AG20443 (cell line): ENCODE measurements around the gene JMJD1C.

Experiments used
- DNase-seq: peaks from one replicate; pipeline ENCODE4 v3.0.0; 2012; ENCODE audit warnings: low spot score, mixed read lengths

Gene JMJD1C

DNA sequence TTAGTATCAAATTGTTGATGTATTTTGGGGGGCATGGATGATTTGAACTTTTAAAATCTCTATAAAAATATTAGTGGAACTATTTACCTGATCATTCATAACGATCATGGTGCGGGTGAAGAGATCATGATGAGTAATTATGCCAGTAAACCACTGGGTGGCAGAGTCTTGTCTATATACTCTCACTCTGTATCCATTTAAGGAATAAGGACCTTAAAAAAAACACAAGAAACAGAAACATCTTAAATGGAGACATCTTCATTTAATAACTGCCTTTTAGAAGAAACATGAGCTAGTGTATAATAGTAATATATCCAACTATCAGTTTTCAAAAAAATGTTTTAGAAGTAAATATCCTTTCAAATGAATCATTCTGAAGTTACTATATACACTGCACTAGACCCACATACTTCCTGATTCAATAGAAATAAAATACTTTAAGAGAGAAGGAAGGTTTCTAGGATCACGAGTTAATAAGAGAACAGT lies 248.6 kb downstream of the JMJD1C start:
- DNase-seq: peak; percentile 44

DNA sequence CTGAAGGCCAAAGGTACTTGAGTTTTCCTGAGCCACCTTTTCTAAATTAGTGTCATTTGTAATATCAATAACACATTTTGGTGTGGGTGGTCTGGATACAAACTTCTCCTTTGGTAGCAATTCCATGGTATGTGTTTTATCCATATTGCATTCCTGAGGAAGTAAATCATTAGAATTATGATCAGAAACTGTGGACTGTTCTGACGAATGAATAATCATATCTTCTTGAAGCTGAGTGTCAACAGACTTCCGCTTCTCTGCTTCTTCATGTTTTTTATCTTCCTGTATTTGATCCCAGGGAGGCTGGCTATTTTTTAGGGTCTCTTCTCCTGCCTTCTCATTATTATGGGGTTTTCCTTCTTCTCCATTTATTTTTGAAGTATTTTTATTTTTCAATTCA lies 251.2 kb downstream of the JMJD1C start:
- no peak for DNase-seq

DNA sequence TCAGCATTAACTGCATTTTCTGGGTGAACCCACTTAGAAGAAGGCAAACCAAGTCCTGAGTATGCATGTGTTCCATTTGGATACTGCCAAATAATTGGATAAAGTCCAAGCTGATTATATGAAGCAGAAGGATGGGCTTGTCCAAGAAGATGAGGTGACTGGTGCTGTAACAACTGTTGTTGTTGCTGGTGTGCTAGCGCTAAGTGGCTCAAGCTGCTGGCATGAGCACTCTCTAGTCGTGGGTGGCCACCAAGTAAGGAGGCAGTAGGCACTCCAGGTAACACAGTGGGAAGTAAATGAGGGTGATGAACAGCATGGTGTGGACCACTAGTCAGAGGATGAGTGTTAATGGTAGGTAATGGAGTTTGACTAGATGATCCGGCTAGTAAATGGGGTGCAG lies 252.3 kb downstream of the JMJD1C start:
- no peak for DNase-seq

DNA sequence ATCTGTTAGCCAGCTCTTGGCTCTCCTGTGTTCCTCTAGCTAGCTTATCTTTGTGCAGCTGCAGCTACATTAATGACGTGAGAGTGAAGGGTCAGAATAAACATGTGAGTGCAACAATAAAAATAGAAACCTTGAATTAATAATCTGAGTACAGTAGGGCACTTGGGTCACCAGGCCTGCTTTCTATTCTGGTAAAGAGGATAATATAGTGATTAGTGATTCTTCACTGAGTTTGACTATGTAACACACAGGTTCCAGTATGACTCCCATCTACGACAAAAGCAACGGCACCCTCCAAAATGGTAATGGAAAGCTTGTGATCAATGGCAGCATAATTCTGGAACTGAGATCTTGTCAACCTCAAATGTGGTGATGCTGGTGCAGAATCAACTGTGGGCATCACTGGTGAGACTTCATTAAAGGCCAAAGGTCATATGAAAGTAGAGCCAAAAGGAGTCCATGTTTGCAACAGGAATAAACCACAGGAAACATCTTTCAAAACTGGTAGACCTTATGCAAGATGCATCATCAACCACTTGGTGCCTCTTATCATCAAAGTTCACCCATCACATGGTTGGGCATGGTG lies 255.1 kb downstream of the JMJD1C start:
- DNase-seq: no peak

DNA sequence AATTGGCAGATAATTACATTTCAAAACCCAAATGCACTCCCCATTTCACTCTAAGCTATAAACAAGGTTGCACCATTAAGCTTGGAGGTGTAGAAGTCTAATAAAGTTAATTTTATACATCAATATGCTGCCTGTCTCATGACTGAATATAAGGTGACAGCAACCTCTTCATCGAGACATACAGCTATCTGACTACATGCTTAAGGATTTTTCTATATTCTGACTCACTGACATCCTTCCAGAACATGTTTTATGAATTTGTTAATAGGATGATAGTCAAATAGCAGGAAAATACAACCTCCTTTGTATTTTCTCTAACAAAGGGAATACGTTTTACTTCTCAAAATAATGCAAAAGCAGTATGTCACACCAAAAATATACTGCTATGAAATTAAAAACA lies 256.1 kb downstream of the JMJD1C start:
- DNase-seq: no peak

DNA sequence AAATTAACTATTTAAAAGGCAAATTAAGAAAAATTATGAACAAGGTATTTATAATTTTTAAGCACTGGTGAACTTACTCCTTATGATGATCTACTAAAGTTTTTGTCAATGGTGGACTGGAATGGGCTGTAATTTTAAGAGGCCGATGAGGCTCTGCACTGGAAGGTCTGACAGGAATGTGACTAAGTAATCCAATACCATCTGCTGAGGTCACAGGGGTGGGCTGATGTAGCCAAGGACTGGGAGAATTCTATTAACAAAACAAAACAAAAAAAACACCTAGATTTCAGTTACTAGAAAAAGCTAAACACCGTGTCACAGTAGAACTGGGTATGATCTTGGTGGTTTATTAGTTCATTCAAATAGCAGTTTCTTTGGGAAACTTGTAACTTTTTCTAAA lies 256.8 kb downstream of the JMJD1C start:
- peak; percentile 40 for DNase-seq

DNA sequence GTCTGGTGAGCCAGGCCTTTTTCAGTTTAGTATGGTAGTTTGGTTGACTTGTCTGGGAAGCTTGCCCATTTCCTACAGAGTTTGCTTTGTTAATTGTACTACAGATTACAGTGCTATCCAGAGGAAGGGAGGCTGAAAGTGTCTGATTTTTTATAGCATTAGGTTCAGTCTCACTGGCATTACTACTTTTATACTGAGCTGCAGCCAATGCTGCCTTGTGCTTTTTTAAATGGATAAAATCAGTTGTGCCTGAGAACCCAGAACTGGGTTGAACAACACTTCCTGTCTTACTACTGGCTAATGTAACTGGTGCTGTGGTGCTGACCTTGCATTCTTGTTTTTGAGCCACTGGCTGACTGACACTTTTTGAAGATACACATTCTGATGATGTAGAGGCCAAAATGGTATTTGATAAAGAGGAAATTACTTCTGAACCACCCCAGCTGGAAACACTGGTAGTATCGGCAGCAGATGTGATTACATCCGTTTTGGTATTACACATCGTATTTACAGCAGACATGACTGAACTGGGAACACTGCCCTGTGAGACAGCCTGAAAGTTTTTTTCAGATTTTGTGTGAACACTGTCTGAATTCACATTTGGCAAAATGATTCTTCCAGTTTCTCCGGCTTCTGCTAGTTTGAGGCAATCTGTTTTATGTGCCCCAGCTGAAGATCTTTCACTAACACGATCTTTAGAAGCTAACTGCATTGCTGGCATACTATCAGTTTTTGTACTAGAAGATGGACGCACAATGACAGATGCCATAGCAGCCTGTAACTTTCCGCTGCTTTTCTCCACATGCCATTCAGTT lies 258.6 kb downstream of the JMJD1C start:
- DNase-seq: peak; percentile 75

DNA sequence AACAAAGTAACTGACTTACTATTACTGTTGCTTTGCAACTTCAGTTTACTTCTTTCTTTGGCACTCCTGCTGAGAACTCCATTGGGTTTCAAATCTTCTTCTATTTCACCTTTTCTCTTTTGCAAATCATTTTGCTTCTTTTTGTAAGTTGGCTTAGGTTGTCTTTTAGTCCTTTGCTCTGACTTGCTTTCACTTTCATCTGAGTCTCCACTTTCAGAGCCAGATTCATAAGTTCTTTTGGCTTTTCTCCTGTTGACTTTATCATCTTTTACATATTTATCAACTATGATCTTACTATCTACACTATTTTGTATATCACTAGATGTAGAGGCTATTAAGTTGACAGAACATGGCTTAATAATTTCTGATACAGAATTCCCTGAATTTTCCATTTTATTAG lies 259.2 kb downstream of the JMJD1C start:
- DNase-seq: no peak

DNA sequence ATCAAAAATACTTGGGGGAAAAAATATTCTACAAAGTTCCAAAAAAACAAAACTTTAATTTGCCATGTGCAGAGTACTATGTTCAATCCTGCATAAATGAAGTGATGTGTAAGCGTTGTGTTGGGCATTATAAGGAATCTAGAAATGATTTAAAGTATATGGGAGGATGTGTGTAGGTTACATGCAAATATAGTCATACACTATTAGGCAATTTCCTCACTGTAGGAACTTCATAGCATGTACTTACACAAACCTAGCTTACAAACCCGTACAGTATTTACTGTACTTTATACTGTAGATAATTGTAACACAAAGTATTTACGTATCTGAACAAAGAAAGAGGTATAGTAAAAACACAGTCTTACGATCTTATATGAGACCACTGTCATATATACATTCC lies 260.4 kb downstream of the JMJD1C start:
- DNase-seq: no peak

DNA sequence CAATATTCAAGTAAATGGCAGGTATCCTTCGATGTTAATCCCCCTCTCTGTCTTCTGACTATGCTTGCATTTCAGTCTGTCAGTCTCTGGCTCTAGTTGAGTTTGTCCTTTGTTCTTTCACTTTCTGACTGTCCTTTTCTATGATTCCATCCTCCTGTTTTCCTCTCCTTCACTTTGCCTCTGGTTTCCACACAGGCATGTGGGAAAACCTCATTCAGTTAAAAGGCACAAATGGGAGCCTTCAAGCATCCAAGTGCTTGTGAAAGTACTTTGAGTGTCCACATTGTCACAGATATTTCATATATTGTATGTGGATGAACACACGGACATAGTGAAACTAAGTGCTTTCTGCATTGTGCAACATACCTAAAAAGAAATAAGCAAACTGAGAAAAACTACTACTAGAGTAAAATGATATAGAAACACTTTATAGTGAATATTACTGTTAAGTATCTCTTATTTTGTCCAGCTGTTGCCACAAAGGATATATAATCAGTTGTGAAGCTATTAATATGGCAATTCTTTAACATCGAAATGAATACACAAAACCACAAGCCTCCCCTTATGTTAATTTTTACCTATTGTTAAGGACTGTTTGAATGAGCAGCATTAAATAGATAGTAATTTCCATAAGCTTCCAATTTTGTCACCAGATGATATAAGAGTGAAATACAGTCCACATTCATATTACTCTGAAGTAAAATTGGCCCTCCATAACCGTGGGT lies 260.9 kb downstream of the JMJD1C start:
- no peak for DNase-seq

DNA sequence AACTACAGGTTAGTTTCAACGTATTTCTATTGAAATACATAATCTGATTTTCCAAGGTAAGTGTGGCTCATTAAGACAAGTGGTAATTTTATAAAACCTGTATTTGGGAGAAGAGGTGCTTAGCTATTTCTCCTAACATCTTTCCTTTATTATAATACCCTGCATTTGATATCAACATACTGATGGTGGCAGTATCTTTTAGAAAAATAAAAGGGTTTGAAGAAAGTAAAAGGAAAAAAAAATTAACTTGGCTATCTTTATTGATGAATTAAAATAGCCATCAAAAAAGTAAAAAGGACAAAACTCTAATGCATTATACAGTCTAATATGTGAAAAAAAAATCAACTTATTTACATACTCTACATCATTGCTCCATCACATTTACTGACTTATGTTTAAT lies 264.7 kb downstream of the JMJD1C start:
- DNase-seq: no peak

DNA sequence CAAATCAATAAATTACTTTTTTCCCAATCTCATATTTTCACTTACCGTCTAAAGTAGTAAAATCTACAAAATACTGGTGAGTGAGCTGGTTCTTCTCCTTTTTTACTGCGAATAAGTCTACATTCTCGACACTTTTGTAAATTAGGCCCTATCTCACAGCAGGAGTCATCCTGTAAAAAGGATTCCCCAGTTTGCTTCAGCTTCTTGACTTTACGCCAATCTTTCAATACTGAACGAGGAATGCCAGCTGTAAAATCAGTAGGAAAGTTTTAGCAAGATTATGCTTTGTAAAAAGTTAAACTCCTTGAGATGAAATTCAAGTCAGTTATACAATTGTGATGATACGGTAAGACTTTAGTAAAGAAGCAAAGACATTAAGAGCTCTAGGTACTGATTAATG lies 265.3 kb downstream of the JMJD1C start:
- DNase-seq: no peak

DNA sequence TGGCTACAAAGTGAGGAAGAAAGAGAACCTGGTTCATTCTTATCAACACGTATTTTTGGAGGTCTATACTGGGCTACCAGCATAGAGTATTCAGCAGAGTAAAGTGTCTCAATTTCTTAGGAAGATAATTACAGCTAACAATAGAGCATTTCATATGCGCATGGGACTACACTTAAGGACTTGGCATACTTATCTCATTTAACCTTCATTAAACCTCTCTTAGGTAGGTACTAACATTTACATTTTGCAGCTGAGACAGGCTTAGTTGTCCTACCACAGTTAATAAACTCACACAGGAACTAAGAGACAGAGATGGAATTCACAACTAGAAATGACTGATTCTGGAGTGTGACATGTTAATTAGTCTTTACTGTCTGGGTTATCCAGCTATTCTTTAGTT lies 266.1 kb downstream of the JMJD1C start:
- no peak for DNase-seq

DNA sequence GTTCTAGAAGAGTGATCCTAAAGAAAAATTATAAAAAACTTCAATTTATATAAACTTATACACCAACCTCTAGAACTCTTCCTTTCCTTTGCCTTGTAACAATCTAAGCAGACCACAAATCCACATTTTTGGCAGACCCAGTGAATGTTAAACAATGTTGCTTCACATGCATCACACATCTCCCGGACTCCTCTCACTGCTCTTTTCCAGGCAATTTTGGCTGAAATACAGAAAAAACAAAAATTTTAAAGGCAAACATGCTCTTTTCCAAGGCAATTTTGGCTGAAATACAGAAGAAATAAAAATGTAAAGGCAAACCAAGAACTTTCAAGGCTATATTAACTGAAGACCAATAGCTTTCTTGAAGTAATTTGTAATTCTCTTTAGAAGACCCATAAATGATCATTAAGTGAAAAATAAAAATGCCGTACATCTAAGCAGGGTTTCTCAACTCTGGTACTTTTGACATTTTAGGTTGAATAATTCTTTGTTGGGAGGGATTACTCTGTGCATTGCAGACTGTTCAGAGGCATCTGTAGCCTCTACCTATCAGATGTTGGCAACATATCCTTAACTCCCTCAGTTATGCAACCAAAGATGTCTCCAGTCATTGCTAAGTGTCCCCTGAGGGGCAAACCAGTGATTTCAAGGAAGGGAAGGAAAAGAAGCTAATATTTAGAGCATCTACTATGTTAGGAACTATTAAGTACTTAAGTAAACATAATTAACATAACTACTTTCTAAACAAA lies 268.3 kb downstream of the JMJD1C start:
- DNase-seq: peak; percentile 59

DNA sequence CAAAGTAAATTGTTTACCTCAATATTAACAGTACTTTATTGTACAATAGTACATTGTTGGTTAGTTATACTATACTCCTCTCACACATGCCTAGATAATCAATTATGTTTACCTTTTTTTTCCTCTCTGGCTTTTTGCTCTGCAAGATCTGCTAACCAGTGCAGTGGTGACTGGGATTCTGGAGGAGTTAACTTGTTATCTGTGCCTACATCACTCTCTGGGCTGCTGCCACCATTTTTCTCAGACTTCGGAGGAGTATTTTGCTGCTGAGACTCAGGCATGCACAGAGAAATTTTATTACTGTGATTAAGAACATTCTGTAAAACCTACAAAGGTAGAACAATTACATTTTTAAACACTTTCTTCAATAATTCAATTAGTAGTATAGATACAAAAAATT lies 273.0 kb downstream of the JMJD1C start:
- DNase-seq: no peak

DNA sequence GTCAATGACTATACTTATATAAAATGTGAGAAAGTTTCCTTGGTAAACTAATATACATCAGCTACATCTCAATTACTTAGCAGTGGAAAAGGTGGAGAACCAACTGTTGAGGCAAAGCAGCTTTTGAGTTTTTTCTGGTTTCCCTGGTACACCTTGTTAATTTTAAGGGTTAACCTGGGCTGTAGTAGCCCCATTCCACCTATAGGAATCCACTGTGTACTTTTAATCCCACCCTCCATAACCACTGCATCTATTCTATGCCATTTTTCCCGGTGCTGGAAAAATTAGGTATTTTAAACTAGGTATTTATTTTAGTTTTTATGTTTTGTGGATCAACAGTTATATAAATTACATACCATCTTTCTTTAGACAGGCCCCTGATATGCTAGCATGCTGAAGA lies 290.2 kb downstream of the JMJD1C start:
- no peak for DNase-seq

DNA sequence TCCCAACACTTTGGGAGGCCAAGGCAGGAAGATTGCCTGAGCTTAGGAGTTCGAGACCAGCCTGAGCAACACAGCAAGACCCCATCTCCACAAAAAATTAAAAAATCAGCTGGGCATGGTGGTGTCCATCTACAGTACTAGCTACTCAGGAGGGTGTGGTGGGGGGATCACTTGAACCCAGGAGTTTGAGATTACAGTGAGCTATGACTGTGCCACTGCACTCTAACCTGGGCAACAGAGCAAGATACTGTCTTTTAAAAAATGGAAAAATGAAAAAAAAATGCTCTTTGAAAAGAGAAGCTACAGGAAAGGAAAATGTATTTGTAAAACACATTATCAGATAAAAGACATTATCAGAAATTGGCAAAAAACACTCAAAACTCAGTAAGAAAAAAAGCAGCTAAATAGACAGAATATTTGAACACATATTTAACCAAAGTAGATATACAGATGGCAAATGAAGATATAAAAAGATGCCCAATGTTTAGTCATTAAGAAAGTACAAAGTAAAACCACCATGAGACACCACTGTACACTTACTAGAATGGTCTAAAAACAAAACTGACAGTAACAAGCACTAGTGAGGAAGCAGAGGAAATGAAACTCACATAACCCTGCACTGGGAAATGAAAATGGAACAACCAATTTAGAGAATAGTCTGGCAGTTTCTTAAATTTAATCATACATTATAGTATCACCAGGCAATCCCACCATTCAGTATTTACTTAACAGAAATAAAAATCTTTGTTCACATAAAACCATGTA lies 292.1 kb downstream of the JMJD1C start:
- DNase-seq: no peak

DNA sequence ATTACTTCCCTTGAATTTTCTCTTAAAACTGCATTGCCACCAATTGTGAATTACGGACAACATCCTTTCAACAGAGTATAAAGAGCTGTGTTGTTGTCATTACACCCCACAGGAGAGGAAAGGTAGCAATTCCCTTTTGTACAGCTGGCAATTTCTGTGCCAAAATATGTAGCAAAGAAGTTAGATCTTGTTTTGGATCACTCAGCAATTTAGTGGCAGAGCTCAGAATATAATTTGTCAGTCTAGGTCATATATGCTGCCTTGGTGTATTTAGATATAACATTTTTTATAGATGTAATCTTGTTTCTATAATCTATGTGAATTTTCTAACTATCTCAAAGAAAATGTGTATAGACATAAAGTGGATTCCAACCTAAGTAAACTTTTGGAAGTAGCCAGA lies 293.9 kb downstream of the JMJD1C start:
- DNase-seq: no peak

DNA sequence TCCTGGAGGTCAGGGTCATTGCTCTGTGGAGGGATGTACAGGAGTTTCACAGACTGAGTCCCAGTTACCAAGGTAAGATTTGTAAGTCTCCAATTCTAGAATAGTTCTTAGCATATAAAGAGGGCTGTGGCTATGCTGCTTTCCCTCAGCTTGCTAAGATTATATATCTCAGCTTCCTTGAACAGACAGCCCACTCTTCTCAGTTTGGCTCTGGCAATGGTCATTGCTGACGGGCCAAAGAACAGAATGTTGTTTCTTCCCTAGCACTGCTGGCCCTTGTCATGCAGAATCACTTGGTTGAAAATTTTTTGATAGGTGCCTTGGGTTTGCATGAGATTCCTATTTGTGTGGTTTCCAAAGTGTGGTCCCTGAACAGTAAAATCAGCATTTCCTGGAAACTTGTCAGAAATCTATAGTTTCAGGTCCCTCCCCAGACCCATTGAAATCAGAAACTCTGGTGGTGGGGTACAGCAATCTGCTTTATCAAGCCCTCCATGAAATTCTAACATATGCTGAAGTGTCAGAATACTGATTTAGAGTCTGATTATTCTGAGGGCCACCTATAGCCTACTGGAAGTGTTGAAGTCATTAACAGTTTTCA lies 294.4 kb downstream of the JMJD1C start:
- no peak for DNase-seq

DNA sequence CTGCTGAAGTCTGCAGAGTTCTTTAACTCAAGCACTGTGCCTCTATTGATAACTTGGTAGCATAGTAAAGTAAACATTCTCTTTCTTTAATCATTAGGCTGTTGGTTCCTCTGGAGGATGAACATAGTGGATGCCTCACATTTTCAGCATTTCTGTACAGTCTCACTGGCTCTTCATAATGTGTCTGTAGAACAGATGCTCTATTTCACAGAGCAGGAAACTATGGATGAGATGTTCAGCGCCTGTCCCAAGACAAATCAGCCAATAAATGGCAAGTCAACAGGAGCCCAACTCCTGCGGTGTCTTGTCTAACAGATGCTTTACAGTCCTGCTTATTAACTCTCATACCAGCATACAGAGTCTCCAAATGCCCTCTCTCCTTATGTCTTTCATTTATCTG lies 296.2 kb downstream of the JMJD1C start:
- no peak for DNase-seq

DNA sequence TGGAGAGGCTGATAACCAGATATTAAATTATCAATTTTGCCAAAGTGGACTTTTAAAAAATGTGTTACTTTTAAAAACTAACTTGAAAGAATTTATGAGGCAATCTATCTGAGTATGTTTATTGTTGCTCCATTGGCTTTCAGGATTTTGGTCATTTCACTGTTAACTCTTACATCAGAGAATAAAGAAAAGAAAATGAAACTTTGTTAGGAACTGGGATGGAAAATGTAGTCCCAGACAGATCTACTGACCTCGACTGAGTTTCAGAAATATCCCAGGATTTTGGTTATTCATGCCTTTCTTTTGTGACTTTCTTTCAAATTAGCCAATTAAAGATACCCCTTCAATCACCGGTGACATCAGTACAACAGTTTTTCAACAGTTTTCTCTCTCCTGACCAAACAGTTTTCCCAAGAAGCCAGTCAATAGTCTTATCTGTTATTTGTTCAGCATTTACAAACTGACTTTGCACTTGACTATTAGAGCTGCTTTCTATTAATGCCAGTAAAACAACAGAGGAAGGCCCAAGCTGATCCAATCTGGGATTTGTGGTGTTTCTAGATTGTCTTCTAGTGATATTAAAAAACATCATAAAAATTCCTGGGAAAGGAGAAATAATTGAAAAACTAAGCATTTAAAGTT lies 296.8 kb downstream of the JMJD1C start:
- no peak for DNase-seq
